NCI-H1048 (cell line): ENCODE data around the gene DDX18.
"Not testable (repeated sequence)": the region's sequence is repeated elsewhere in the genome, so short reads cannot be mapped to it uniquely, and the experiment has no call there.

Source experiments
- DNase-seq: peaks from one replicate; lab custom pipeline; 2025; lab: John Stamatoyannopoulos, UW

Gene DDX18

DNA sequence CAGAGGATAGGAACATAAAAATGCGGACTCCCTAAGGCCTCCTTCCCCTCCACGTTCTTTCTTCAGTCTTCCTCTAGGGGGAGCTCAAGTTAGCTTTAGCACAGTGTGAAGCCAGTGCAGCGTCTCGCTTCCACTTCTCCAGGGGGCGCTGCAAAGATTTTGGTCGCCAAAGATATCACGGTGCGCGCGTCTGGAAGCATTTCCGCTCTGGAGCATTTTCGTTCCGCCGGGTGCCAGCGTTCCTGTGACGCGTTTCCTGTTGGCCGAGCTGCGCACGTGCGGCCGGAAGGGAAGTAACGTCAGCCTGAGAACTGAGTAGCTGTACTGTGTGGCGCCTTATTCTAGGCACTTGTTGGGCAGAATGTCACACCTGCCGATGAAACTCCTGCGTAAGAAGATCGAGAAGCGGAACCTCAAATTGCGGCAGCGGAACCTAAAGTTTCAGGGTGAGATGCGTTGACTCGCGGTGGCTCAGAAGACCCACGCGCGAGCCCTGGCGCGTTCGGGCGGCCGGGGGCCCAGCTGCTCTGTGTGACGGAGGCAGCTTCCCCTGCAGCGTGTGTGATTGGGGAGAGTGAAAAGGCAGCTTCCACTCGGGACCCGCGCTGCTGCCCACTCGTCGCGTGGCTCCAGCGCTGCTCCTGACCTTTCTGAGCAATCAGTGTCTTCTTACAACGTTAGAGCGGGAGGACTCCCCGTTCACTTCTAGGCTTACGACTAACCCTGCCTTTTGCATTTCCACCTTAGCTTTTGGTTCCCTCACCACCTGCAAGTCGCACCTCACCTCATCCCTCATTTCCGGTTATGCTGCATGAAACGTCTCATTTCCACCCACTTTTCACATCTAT lies at the start of gene DDX18:
Gene DDX18, plus strand, starts transcription at position 275 of the 848 bp plus-strand sequence. Its CDS starts 87 bp downstream, at position 362.
- DNase-seq, result peak; percentile 98

DNA sequence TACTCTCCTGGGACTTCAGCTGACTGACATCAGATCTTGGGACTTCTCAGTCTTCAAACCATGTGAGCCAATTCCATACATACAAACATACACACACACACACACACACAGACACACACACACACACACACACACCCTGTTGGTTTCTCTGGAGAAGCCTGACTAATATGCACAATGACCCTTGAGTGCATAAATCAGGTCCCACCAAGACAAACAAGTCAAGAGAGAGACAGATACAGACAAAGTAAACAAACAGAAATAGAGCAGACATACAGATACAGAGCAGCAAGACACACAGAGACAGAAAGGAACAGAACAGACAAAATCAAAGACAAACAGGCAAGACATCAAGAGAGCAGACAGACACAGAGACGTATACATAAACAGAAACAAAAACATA lies 43.8 kb upstream of the DDX18 start:
- no peak for DNase-seq

DNA sequence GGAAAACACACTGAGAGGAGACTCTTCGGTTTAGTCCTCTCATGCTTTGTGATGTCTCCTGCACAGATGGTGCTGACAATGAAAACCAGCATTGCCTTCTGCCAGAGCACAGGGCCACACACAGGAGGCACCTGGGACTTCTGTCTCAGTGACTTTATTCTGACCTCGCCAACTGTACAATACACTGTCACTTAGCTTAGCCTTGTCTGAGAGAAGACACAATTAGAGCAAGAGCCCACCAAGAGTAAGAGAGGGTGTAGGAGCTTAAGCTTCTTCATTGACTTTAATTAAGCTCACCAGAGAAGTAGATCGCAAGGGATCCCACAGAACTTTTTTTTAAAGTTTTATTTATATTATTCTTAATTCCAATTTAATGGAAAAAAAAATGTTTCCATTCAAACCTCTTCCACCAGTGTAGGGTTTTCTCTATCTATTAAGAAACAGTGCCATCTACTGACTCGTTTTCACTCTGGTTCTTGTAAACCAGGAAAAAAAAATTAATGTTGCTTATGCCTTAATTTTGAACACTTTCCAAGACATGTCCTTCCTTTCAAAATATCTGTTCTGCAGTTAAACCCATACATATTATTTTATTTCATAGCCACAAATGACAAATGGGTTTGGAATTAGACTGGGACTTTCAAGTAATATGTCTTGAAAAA lies 42.4 kb upstream of the DDX18 start:
- DNase-seq, result peak; percentile 4

DNA sequence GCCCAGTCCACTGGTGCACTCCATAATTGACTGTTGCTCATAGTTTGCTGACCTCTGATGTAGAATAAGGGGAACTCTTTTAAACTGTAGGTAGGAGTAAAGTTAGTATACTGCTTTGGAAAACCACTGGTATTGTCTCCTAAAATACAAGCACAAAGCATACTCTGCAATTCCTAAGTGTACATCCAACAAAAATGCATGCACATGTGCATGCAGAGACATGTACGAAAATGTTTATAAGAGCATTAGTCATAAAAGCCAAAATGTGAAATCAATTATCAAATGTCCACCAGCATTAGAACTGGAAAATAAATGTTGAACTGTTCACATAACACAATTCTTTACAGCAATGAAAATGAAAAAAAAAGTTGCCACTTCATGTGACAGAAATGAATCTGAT lies 39.8 kb upstream of the DDX18 start:
- DNase-seq, result no peak

DNA sequence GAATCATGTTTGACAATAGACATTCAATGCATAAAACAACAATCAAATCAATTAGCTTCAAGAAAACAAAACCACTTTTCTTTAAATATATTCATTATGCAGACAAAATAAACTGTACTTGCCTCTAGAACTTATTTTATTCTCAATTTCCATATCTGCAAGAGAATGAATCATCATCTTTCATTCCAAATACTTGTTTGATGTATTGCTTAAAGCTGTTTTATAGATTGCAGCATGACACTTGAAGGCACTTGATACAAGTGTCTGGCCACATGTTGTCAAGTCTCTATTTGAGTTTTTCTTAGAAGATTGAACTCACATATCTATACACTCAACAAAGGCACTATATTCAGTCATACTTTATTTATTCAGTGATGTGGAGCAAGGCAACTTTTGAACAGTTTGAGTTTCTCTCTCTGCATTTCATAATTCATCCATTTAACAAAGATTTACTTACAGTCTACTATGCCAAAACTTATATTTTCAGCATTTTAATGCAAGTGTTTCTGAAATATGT lies 38.7 kb upstream of the DDX18 start:
- DNase-seq, result no peak

DNA sequence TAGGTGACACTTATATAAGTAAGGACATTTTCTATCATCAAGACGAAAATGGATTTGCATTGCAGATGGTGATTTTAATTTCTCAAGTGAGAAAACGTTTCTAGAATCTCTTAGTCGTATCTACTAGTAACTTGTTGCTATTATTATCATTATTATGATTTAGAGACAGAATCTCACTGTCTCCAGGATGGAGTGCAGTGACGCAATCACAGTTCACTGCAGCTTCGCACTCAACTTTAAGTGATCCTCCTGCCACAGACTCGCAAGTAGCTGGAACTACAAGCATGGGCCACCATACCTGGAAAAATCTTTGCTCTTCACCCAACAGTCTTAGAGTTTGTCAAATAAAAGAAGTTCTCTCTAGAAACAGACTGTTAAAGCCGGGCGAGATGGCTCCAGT lies 37.6 kb upstream of the DDX18 start:
- no peak for DNase-seq

DNA sequence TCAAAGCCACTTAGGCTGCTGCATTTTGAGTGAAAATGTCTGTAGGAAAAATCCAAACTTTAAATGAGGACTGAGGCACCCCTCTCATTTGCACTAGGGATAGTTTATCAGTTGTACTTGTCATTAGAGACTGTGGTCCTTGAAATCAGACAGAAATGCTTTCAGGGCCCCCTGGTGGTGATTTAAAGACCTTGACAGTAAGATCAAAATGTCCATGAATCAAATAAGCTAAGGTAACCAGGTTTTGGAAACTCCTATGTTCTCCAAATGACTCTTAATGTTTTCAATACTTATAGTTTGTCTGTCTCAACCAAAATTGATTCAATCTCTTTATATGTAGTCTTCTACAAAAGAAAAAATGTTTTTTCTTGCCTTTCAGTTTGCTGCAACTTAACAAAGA lies 28.8 kb upstream of the DDX18 start:
- peak; percentile 15 for DNase-seq

DNA sequence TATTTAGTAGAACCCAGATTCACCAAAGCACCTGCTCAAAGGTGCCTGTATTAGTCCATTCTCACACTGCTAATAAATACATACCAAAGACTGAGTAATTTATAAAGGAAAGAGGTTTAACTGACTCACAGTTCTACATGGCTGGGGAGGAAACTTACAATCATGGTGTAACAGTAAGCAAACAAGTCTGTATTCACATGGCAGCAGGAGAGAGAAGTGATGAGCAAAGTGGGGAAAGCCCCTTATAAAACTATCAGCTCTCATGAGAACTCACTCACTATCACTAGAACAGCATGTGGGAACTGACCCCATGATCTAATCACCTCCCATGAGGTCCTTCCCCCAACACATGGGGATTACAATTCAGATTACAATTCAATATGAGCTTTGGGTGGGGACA lies 28.0 kb upstream of the DDX18 start:
- DNase-seq, result no peak

DNA sequence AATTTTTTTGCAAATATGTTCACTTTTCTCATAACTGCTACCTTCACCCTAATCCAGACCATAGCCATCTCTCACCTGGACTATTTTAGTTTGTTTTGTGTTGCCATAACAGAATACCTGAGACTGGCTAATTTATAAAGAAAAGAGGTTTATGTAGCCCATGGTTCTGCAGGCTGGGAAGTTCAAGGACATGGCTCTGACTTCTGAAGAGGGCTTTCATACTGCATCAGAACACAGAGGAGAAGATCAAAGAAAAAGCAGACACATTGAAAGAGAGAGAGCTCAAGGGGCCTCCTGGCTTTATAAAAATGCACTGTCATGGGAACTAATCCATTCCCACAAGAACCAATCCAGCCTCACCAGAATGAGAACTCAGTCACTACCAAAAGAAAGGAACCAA lies 25.0 kb upstream of the DDX18 start:
- no peak for DNase-seq

DNA sequence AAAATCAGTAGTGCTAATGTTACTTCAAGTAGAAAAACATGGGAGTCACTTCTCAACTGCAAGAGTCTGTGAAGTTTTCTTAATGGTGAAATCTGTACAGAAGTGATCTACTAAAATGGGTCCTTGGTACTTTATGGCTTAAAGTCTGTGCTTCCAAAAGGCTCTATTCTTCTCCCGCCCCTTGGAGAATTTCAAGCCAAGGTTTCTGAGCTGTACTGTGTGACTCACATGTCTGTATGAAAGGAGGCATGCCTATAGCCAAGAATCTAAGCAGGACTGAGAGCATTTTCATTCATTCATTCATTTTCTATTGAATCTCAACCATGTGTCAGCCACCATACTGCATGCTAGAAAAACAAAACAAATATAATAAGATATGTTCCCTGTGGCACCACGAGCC lies 19.8 kb upstream of the DDX18 start:
- DNase-seq, result no peak

DNA sequence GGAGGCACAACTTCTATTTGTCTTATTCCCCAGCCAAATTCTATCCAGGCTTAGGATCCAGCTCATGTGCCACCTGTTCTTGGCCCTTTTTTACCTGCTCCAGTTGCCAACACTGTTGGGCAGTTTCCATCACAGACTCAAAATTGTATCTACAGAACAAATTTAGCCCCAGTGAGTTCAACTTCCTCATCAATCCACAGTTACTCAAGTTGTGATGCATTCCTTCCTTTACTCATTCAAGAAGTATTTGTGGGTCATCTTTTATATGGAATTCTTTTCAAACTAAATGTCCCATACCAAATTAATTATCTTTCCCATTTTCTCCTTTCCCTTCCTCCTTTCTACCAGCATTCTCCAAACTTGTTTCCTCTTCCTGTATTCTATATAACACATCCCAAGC lies 12.7 kb upstream of the DDX18 start:
- no peak for DNase-seq

DNA sequence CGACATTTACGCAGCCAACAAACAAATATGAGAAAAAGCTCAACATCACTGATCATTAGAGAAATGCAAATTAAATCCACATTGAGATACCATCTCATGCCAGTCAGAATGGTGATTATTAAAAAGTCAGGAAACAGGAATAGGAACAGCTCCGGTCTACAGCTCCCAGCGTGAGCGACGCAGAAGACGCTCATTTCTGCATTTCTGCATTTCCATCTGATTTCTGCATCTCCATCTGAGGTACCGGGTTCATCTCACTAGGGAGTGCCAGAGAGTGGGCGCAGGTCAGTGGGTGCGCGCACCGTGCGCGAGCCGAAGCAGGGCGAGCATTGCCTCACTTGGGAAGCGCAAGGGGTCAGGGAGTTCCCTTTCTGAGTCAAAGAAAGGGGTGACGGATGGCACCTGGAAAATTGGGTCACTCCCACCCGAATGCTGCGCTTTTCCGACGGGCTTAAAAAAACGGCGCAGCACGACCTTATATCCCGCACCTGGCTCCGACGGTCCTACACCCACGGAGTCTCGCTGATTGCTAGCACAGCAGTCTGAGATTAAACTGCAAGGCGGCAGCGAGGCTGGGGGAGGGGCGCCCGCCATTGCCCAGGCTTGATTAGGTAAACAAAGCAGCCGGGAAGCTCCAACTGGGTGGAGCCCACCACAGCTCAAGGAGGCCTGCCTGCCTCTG lies 10.7 kb upstream of the DDX18 start:
- DNase-seq, result not testable (repeated sequence)

DNA sequence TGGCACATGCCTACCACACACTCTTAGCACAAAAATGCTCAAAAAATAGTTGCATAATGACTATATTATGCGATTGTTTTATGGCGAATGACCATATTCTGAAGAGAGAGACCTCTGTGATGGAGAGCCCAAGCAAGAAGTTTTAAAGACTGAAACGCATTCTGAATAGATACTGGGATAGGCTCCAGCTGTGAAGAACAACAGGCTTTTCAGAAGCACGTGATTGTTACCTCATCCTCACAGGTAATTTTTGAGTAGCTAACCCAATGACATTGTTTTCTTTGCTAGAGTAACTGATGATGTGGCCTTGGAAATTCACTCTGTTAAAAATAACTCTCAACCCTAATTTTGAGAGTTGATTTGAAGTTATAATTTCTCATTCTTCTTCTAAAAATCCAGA lies 2.0 kb upstream of the DDX18 start:
- no peak for DNase-seq

DNA sequence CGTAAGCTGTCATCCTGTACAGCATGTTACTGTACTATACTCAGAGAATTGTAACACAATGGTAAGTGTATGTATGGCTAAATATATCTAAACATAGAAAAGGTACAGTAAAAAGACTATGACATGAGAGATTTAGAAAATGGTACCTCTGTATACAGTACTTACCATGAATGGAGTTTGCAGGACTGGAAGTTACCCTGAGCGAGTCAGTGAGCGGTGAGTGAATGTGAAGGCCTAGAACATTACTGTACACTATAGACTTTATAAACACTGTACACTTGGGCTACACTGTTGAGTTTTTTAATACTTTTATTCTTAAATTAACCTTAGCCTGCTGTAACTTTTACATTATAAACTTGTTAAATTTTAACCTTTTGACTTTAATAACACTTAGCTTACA lies 1.5 kb downstream of the DDX18 start:
- no peak for DNase-seq

DNA sequence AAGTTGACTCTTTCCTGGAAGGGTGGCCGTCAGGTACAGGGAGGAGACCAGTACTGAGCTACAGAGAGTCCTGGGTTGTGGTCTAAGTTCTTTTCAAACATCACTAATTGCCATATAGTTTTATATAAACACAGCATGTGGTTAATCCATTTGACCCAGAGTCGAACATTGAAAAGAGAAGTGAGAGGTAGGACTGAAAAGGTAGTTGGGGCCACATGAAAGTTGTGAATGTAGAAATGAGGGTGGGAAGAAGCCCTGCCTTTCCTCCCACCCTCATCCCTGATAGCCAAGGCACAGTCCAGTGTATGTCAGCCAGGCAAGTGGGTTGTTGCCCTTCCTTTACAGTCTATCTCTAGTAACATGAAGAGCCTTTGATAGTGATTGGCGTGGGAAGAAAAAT lies 4.4 kb downstream of the DDX18 start:
- DNase-seq, result no peak

DNA sequence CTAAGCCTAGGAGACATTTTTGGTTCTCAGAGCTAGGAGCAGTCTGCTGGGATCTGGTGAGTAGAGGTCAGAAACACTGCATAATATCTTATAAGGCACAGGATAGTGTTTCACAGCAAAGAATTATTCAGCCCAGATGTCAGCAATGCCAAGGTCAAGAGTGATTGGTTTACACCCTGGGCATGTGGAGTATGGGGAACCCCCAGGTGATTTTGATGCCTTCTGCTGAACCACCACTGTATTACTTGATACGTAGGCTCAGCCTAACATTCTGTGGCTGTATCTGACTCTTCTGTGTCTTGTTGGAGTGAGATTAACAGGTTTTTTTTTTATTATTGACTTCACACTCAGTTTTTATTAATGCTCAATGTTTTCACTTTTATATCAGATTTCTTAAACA lies 6.0 kb downstream of the DDX18 start:
- DNase-seq, result no peak

DNA sequence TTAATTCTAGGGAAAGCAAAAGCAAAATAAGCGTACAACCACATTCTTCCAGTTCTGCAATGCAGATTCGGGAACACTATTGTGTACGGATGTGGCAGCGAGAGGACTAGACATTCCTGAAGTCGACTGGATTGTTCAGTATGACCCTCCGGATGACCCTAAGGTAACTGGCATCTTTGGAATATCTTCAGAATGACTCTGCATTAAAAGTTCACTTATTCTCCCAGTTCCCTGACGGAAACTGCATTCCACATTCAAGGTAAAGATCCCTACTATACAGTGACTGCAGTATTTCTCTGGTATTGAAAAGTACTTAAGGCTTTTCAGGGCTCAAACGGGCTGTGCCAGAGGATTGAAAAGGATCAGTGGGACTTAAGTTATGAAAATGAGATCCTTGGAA lies 10.9 kb downstream of the DDX18 start:
- DNase-seq, result no peak

DNA sequence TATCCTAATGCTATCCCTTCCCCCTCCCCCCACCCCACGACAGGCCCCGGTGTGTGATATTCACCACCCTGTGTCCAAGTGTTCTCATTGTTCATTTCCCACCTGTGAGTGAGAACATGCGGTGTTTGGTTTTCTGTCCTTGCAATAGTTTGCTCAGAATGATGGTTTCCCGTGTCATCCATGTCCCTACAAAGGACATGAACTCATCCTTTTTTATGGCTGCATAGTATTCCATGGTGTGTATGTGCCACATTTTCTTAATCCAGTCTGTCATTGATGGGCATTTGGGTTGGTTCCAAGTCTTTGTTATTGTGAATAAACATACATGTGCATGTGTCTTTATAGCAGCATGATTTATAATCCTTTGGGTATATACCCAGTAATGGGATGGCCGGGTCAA lies 13.0 kb downstream of the DDX18 start:
- not testable (repeated sequence) for DNase-seq

DNA sequence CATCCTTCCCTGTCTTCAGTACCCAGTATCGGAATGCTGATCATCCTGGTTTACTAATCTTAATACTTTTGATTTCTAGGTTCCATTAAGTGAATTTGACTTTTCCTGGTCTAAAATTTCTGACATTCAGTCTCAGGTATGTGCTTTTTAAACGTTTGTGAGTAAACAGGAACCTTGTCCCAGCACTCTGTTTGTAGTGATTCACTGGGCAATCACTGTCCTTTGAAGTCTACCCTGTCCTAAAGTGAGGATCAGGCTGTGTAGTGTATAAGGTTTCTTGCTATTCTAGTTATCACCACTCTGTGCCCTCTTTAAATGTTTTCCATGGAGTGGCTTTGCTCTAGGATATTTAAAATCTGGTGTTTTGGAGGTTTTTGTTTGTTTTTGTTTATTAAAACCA lies 14.4 kb downstream of the DDX18 start:
- no peak for DNase-seq

DNA sequence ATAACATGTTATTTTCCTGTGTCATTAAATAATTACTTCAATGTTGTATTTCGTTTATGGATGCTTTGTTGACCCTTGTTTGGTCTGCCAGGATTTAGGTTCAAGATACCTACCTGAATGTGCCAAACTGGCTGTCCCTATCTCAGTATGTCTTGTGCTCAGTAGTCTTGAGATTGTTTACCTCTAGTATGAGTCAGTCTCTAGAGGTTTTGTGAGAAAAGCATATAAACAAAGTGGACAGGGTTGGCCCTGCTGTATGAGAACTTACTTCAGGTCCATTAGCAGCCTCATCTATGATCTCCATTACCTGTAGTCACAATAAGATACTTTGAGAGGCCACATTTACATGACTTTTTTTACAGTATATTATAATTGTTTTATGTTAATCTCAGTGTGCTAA lies 17.8 kb downstream of the DDX18 start:
- DNase-seq, result no peak

DNA sequence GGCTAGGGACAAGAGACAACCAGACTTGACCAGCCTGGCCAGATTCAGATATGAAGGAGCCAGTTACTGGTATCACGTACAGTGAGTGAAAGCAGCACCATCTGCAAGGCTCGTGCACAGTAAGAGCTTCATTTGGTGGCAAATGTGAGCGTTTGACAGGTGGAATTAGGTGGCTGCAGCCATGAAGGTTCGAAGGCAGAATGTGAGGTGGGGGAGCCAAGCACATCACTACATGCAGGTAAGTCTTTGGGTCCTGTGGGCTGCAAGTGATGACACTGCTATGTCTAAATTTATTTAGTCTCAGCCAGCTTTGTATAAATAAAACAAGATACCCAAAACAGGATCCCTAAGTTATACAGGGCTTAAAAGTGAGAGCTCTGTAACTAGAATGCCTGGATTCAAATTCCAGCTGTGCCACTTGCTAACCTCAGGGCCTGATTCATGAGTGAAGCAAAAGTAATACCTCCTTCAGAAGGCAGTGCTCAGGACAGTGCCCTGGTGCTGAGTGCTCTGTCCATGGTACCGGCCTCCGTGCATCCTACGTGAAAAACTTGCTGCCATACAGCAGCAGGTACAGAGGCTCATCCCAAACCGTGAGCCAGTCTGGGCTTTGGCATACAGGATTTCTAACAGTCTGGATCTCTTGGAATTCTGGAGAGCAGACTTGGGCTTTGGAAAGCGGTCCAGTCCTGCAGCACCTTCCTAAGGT lies 18.6 kb downstream of the DDX18 start:
- DNase-seq, result no peak

DNA sequence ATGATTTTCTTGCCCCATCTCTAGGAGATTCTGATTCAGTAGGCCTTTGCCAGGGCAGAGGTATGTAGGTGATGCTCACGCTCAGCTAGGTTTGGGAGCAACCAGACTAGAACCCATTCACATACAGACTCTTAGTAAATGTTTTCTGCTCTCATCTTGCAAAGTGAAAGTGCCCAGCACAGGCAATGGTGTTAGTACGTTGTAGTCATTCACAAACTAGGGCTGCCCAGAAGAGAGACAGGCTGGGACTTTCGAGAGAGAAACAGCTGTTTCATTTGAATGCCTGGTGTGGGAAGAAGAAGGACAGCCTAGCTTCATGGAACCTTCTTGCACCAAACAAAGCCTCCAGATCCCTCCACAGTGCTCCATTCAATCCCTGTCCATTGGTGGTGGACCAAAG lies 19.4 kb downstream of the DDX18 start:
- no peak for DNase-seq
